GM10266 (cell line): ENCODE data around the gene TMPRSS2.

Experiments
- DNase-seq: peaks from one replicate; pipeline ENCODE4 v3.0.0; 2012; ENCODE audit errors: extremely low spot score
- TF ChIP-seq, protein P1 (sequence below): IDR thresholded peaks from 2 replicates; pipeline ENCODE4 v1.5.1; 2012; ENCODE audit warnings: mild to moderate bottlenecking, low read depth; ENCODE audit not compliant: control insufficient read depth, insufficient read depth; ENCODE audit errors: missing control alignments

Gene TMPRSS2

DNA sequence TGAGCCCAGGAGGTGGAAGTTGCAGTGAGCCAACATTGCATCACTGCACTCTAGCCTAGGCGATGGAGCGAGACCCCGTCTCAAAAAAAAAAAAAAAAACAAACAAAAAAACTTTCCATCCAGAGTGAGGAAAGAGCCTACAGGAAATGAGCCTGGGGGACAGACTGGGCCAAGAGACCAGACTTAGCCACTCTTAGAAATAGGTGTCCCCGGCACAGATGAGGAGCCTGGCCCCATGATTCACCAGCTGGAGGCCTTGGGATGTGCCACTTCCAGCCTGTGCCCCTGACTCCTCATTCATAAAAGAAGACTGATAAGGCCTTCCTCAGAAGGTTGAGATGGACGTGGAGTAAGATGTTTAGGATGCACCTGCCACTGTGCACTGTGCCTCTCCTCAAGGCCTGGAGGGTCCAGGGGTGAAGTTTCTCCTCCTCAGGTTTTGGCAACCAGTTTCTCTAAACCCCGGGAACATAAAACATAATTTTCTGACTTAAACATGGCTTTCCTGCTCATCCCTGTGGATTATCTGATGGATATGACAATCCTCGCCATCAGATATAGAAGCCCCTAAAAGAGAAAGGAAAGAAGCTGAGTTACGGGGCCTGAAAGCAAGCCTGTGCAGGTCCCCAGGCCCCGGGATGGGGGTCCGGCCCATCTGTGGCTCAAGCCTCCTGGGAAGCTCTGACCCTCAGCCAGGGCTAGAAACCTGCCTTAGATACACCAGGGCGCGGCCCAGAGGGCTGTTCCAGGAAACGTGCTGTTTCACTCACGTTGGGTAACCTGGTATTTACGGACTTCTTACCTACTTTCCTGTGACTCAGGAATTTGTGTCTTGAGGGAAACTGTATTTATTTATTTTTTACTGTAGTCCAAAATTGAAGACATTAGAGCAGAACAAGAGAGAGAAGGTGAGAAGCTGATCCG, 55.9 kb downstream of the TMPRSS2 start:
- DNase-seq, result no peak
- TF ChIP-seq, protein P1, sequence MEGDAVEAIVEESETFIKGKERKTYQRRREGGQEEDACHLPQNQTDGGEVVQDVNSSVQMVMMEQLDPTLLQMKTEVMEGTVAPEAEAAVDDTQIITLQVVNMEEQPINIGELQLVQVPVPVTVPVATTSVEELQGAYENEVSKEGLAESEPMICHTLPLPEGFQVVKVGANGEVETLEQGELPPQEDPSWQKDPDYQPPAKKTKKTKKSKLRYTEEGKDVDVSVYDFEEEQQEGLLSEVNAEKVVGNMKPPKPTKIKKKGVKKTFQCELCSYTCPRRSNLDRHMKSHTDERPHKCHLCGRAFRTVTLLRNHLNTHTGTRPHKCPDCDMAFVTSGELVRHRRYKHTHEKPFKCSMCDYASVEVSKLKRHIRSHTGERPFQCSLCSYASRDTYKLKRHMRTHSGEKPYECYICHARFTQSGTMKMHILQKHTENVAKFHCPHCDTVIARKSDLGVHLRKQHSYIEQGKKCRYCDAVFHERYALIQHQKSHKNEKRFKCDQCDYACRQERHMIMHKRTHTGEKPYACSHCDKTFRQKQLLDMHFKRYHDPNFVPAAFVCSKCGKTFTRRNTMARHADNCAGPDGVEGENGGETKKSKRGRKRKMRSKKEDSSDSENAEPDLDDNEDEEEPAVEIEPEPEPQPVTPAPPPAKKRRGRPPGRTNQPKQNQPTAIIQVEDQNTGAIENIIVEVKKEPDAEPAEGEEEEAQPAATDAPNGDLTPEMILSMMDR, result no peak

DNA sequence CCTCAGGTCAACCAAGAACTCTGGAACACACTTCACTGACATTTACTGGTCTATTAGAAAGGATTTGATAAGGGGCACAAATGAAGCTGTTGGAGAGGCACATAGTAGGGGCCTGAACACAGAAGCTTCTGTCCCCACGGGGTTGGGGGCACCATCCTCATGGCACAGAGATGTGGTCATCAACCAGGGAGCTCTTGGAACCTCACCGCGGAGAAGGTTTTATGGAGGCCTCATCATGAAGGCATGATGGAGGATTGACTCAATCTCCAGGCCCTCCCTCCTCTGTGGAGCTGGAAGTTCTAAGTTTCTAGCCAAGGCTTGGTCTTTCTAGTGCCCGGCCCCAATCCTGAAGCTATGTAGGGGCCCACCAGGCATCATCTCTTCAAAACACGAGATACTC, 58.3 kb downstream of the TMPRSS2 start:
- no peak for DNase-seq
- TF ChIP-seq, protein P1, result no peak

DNA sequence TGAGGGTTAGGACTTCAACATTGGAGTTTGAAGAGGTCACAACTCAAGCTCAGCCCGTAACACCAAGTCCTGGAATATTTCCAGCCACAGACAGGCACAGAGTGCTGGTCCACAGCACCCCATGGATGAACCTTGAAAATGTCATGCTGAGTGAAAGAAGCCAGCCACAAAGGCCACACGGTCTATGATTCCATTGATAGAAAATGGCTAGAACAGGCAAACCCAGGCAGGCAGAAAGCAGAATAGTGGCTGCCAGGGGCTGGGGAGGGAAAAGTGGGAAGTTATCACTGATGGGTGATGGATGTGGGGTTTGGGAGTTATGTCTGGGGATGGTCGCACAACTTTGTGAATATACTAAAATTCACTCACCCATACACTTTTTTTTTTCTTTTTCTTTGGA, 60.6 kb downstream of the TMPRSS2 start:
- TF ChIP-seq, protein P1, result no peak
- DNase-seq, result no peak

DNA sequence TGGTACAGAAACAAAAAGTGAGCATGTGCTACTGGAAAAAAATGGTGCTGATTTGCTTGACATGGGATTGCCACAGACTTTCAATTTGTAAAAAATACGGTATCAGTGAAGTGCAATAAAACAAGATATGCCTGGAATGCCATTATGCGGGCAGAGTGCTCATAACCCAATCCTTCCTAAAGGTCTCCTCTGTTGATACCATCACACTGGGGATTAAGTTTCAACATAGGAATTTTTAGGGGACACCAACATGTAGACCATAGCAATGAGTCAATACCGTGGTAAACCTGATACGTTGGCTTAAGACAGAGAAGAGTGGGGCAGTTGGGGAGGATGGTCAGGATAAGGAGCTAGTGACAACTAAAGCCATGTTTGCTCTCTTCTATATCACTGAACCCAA, 61.4 kb downstream of the TMPRSS2 start:
- TF ChIP-seq, protein P1, result no peak
- no peak for DNase-seq

DNA sequence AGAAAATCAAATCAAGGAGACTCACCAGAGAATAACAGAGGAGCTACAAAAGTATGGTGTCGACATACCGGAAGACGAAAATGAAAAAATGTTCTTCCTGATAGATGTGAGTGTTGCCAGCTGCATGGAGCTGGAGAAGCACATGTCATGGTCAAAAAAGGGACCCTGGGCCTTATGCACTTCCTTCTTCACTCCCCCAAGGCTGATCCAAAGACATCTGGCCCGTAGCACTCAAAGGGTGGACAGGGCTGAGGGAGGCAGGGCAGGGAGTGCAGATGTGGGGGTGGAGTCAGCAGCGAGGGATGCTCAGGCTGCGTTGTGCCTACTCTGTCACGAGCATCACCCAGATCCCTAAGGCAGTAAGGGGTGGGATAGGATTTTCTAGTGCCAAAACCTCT, 62.5 kb downstream of the TMPRSS2 start:
- DNase-seq, result no peak
- TF ChIP-seq, protein P1, result no peak

DNA sequence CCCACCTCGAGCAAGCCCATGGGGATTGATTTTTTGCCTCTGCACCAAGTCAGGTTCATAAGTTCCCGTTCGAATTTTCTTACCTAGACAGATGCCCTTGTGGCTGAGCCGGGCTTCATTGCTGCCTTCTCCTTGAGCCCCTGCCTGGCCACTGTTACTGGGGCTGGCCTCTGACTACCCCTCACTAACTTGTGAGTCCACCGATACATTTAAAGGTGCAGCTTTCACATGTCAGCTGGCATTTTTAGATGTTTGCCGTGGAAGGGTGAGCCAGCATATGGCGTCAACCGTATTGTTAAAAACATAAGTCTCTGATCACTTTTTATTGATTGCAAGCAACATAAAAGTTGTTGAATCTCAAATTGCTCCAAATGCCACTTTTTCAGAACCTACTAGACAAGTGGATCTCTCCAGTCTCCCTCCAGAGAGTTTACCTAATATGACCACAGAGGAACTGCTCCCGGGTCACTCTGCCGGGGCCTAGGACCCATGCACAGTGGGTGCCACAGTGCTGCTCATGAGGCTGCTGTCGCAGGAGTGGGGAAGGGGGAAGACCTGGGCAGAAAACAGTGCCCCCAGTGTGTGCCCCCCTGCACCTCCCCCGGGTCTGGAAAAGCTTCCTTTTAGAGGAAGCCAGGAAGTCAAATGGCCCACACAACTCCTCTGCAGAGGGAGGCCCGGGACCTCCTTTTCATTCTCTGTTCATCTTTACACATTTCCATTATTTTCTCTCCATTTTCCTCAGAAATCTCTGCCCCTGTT, 63.1 kb downstream of the TMPRSS2 start:
- no peak for DNase-seq
- TF ChIP-seq, protein P1, result no peak

DNA sequence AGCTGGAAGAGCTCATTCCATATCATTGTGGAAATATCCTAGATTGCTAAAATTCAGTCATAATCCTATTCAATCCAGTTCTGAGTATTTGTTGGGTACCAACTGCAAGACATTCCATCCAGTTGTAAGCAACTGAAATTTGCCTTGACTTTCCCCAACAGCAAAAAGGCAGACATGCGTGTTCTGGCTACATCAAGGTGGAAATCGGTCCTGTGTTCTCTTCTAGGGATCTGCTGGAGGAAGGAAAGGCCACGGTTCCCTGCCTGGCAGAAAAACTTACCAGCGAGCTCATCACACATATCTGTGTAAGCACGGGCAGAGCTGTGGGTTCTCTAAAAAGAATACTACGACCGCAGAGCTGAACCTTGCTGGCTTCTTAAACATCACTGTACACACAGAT, 64.4 kb downstream of the TMPRSS2 start:
- TF ChIP-seq, protein P1, result no peak
- DNase-seq, result no peak
